Spleen (tissue), 7 donors: ENCODE data around the gene SSTR5.

Experiments
- CTCF ChIP-seq, 11 experiments: fragments of 200-600 bp in 7 of 11; fragments of 450-650 bp in 4 of 11; sonication (generic) in 4 of 11; IDR thresholded peaks in 8 of 11; conservative IDR thresholded peaks in 3 of 11; 1 replicate in 7 of 11; 2 replicates in 4 of 11; pipeline versions ENCODE4 v1.4.0 to v1.8.0; 2016 to 2021; ENCODE audit warnings: antibody characterized with exemption in 11 of 11, inconsistent platforms in 4 of 11, mild to moderate bottlenecking in 1 of 11
- POLR2AphosphoS5 ChIP-seq, 3 donors: sonication (generic); formaldehyde crosslinking; IDR thresholded peaks; one replicate each; pipeline ENCODE4 v1.5.1; 2017; ENCODE audit warnings: antibody characterized with exemption in 3 of 3
- donor health status: DM: no; HTN: no; CAD: no; lungs with moderate emphysema.
- donor health status: DM: no; HTN: no; CAD: no.
- donor health status: DM: no; HTN: no; CAD: no.

GRCh38 chr16:1066584-1067172, 5.9 kb upstream of the SSTR5 start:
- no peak for TF ChIP-seq CTCF (IDR thresholded peaks at IDR 0.05 in 8 of 11, conservative IDR thresholded peaks at IDR 0.05 in 3 of 11)
- no peak for TF ChIP-seq POLR2AphosphoS5 (IDR thresholded peaks at IDR 0.05)
